Left renal cortex interstitium (tissue), 4 donors: ENCODE measurements around the gene MEIS1. TPM values are rescaled to one million over a fixed set of nuclear protein-coding genes. Genes with fewer than 3 reads are reported as not detected.
"Not testable (repeated sequence)": the region's sequence is repeated elsewhere in the genome, so short reads cannot be mapped to it uniquely, and the experiment has no call there.

Experiments used
- DNase-seq, 4 donors: peaks; one replicate each; pipeline ENCODE4 v3.0.0-alpha.2; 2013; ENCODE audit warnings: low read depth in 4 of 4, low spot score in 2 of 4, missing footprints in 1 of 4
- polyA plus RNA-seq, 4 donors: library from polyadenylated mRNA; unstranded; fragments of 120-200 nt; gene quantifications; one replicate each; pipeline ENCODE4 v1.2.1, GENCODE V29; 2013; ENCODE audit not compliant: insufficient read length in 4 of 4

The MEIS1 gene
- polyA plus RNA-seq, 4 donors, result 115 to 144 (median 135) TPM

DNA sequence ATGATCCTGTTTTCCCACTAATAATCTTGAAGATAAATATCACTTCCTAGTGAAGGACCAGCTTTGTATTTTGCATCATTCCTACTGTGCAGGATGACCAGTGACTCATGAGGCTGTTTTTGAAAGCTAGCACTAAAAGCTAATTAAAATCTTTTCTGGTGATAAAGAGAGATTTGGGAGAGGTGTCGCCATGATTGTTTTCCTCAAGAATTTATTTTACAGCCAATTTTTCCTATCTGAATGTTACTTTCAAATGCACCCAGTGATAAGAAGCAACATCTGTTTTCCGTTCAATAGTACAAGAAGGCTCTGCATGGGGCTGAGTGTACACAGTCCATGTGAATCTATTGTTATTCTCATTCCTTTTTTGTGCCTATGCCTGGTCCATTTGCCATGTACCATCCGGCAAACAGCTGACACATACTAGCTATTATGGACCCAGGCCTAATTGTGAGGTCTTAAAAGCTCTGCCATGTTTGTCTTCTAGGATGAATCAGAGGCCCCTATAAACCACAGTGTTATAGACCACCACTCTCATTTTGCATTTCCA is 28.4 kb downstream of the MEIS1 start:
- no peak for DNase-seq

DNA sequence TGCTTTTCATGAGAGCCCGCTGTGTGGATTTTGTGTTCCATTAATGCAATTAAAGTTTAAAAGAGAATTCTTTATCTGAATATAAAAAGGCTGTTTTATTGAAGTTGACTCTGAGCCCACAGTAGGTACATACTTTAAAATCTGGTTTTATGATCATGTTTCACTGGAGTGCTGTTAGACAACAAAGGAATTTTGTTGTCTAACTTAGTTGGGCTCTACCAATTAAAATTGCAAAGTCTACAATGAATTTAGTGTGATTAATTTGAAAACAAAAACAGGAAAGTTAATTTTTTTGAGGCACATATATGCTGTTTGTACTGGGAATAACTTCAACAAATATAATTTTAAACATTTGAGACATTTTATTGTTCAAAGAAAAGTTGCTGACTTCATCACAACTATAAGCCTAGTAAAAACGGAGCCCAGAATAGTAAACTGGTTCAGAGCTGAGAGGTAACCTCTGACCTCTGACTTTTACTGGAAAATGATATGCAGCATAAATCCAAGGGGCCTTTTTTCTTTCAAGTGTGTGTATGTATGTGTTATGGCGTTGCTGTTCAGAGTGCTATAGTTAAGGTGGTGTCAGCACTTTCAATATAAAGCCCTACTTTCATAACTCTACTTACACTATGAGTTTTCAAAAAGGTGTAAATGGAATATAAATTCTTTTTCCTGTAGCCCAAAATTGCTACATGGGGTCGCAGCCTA is 30.2 kb downstream of the MEIS1 start:
- no peak for DNase-seq

DNA sequence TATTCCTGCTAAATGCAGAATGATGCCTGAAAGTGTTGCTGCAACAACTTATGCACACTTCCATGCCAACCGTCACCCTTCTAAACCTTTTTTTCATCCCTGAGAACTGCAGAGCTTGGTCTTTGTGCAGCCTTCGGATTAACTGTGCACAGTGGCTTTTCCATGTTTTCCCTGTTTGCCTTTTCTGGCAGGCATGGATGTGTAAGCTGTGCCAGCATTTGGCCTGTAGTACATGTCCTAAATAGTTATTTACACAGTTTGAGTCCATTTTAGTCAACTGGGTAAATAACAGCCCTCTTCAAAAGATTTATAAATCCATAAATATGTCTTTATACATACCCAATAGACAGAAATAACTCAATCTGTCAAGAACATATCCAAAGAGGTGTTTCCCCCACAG is 31.5 kb downstream of the MEIS1 start:
- DNase-seq, result no peak

- DNase-seq, result no peak
Observed at GRCh38 chr2:66467718-66468117, 32.8 kb downstream of the MEIS1 start.

DNA sequence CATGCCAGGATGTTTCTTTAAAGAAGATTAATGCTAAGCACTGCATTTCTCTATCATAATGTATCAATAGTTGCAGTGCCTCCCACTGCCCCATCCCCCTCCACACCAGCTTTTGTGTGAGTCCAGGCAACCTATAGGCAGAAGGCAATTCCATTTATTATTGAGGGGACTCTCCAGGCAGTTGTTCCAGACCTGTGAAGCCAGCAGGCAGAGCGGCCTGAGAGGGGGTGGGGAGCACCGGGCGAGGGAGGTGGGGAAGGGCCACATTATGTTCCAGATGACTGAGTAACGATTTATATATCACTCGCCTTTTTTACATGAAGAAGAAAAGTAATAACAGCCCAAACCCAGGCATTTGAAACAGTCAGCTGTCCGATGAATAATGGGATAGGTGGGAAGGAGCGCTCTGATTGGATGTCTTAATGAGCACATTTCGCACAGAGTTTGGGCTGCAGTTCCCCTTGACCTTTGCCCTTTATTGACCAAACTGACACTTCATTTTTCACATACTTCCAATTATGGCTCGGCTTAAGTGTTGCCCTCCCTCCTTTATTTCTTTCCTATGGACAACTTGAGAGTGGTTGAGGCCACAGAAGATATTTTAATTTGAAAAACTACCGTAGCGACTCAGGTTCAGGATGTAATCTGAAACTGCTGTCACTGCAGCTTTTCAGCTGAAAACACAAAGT is 34.4 kb downstream of the MEIS1 start:
- no peak for DNase-seq

- no peak for DNase-seq
Observed at GRCh38 chr2:66470199-66470598, 35.3 kb downstream of the MEIS1 start.

- DNase-seq, result no peak
Observed at GRCh38 chr2:66472225-66472843, 37.4 kb downstream of the MEIS1 start.

GRCh38 chr2:66477135-66477842 is 42.4 kb downstream of the MEIS1 start:
- DNase-seq, result no peak

DNA sequence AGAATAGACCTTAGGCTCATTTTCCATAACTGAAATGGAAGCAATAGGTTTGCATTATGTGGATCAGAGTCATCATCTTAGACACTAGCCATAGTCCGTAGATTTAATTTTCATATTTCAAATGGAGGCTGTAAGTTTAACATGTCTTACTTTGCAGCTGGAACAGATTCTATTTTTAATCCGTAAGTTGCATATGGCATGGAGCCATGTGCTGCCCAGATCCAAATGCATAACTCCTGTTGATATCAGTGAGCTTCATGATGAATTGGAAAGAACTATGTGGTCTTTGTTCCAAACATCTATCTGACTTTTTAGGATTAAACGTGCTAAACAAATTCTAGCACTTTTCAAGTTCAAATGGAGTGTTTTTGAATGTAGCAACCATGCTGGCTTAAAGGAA is 43.4 kb downstream of the MEIS1 start:
- DNase-seq, result no peak

- no peak for DNase-seq
Observed at GRCh38 chr2:66478731-66479316, 43.9 kb downstream of the MEIS1 start.

DNA sequence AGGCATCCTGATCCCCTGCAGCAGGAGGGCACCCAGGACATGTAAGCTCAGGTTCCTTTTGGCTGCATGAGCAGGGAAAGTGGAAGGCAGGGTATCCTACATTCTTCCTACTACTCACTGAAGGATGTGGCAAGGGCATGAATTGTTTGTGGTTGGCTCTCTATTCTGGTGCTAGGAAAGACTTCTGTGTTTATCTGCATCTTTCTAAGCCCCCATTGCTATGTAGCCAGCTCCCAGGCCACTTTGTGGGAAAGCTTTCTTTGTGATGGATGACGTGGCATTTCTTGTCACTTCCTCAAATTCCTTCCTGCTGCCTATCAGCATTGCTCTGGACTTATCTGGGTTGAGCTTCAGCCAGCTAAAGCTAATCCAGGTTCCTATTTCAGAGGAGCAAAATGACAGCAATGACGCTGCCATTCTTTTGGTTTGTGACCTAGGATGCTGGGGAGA is 46.2 kb downstream of the MEIS1 start:
- no peak for DNase-seq

DNA sequence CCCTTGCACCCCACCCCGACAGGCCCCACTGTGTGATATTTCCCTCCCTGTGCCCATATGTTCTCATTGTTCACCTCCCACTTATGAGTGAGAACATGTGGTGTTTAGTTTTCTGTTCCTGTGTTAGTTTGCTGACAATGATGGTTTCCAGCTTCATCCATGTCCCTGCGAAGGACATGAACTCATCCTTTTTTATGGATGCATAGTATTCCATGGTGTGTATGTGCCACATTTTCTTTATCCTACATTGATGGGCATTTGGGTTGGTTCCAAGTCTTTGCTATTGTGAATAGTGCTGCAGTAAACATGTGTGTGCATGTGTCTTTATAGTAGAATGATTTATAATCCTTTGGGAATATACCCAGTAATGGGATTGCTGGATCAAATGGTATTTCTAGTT is 50.3 kb downstream of the MEIS1 start:
- not testable (repeated sequence) for DNase-seq

- DNase-seq, result no peak
Observed at GRCh38 chr2:66488946-66489345, 54.0 kb downstream of the MEIS1 start.

- DNase-seq, result no peak
Observed at GRCh38 chr2:66489436-66489835, 54.5 kb downstream of the MEIS1 start.

DNA sequence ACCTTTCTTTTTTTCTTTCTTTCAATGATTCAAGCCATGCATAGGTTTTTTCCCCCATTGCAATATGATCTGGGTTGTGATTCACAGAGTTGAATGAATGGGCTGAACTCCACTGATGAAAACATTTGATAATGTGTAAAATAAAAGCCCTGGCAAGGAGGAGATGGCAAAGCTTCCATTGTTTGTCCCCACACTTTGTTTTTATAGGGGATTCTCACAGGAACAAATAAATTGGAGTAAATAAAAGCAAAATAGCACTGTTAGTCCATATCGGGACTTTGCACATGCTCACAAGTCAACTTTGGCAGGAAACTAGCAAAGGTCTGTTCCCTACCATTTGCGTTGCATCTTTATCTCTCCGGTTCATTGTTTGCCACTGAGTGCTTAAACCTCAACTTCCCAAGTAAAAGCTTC is 55.7 kb downstream of the MEIS1 start:
- DNase-seq, result no peak

DNA sequence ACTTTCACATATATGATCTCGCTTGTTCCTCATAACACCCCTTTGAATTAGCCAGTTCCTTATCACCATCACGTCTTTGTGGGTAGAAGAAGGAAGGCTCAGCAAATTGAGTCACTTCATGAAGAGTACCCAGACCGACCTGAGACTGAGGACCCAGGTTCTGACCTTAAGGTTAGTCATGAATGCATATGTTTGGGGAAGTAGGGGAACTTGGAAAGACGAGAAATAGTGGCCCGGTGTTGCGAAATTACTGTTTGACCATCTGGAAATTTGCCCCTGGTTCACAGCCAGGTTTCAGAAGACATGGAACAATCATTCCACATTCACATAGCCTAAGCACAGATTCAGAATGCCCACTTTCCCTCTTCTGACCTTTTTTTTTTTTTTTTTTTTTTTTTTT is 59.8 kb downstream of the MEIS1 start:
- DNase-seq, result no peak

DNA sequence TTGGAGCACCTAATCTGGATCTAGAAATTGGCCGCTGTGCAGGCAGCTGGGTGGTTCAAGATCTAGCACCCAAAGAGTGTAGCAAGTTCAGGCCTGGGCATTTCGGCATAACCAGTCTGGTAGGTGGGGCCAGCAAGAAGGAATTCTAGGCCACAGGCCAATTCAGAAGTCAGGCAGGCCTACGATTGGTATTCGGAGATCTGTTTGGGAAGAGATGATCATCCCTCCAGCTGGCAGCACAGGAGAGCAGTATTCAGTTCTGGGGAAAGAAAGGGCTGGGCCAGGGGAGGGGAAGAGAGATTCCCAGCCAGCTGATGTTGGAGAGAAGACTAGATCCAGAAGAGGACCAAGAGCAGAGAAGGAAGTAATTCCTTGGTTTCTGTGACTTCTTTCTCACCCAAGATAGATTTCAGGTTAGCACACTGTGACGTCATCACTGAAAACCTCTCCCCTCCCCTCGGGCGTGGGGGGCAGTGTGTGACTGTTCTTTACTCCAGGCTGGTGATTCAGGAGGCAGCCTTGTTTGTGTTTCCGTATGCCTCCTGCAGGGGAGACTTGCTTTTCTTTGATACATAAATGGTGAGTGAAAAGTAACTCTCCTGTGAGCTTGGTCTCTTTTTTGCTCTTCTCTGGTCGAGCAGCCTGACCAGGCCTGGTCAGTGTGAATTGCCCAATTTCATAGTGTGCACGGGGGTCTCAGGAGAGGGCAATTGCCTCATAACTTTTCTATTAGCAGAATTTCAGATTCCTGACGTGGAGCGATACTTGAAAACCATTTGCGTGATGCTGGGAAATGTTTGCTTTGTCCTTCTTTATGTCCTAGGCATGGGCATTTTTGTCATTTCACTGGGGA is 61.1 kb downstream of the MEIS1 start:
- DNase-seq, result no peak

- no peak for DNase-seq
Observed at GRCh38 chr2:66496670-66497420, 61.9 kb downstream of the MEIS1 start.
